H1 (cell line): Measurements from ENCODE around the gene OR2A14.

Experiments
- ASH2L ChIP-seq: fragments of 200-600, 300-600 bp; sonication (generic); IDR thresholded peaks from one replicate; pipeline ENCODE4 v1.7.1; 2017; ENCODE audit warnings: low read length
- ATF3 ChIP-seq: IDR thresholded peaks from 2 replicates; pipeline ENCODE4 v1.6.1; 2011; ENCODE audit warnings: low read depth, mild to moderate bottlenecking, low read length; ENCODE audit not compliant: insufficient read depth
- BRCA1 ChIP-seq: IDR thresholded peaks from 2 replicates; pipeline ENCODE4 v1.6.1; 2012; ENCODE audit warnings: low read depth, low read length, improper control_type of control experiment
- JUND ChIP-seq: IDR thresholded peaks from 2 replicates; pipeline ENCODE4 v1.6.1; 2011; ENCODE audit warnings: mild to moderate bottlenecking, improper control_type of control experiment, low read length
- POLR2A ChIP-seq, 2 experiments: IDR thresholded peaks; 1 replicate in 1 of 2; 2 replicates in 1 of 2; pipeline ENCODE4 v1.6.1; 2011; ENCODE audit warnings: low read depth in 2 of 2, low read length in 2 of 2, mild to moderate bottlenecking in 2 of 2; ENCODE audit errors: control extremely low read depth in 1 of 2
- SIX5 ChIP-seq: IDR thresholded peaks from 2 replicates; pipeline ENCODE4 v1.6.1; 2011; ENCODE audit warnings: mild to moderate bottlenecking, low read depth, low read length
- TAF1 ChIP-seq: IDR thresholded peaks from 2 replicates; pipeline ENCODE4 v1.6.1; 2011; ENCODE audit warnings: mild to moderate bottlenecking, low read depth, low read length
- USF2 ChIP-seq: IDR thresholded peaks from 2 replicates; pipeline ENCODE4 v1.6.1; 2011; ENCODE audit warnings: low read length, improper control_type of control experiment
- TF ChIP-seq, protein P1 (sequence below), 3 experiments: IDR thresholded peaks; 1 replicate in 2 of 3; 2 replicates in 1 of 3; pipeline versions ENCODE4 v1.5.1 to v1.6.1; 2011; ENCODE audit warnings: low read length in 3 of 3, mild to moderate bottlenecking in 3 of 3, inconsistent platforms in 2 of 3, low read depth in 1 of 3, moderate library complexity in 1 of 3; ENCODE audit not compliant: insufficient read depth in 1 of 3; ENCODE audit errors: control extremely low read depth in 1 of 3

GRCh38 chr7:144133307-144133706 lies 10.3 kb downstream of the OR2A14 start:
- TF ChIP-seq, protein P1, sequence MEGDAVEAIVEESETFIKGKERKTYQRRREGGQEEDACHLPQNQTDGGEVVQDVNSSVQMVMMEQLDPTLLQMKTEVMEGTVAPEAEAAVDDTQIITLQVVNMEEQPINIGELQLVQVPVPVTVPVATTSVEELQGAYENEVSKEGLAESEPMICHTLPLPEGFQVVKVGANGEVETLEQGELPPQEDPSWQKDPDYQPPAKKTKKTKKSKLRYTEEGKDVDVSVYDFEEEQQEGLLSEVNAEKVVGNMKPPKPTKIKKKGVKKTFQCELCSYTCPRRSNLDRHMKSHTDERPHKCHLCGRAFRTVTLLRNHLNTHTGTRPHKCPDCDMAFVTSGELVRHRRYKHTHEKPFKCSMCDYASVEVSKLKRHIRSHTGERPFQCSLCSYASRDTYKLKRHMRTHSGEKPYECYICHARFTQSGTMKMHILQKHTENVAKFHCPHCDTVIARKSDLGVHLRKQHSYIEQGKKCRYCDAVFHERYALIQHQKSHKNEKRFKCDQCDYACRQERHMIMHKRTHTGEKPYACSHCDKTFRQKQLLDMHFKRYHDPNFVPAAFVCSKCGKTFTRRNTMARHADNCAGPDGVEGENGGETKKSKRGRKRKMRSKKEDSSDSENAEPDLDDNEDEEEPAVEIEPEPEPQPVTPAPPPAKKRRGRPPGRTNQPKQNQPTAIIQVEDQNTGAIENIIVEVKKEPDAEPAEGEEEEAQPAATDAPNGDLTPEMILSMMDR (IDR thresholded peaks at IDR 0.05; ENCODE audit: control extremely low read depth in 1 of 3, insufficient read depth in 1 of 3, low read depth in 1 of 3, low read length in 3 of 3): no peak
- TF ChIP-seq POLR2A (IDR thresholded peaks at IDR 0.05; ENCODE audit: control extremely low read depth in 1 of 2, low read depth in 2 of 2, low read length in 2 of 2) (no peak), BRCA1 (no peak), USF2 (no peak), ATF3 (no peak), JUND (no peak), SIX5 (no peak), TAF1 (no peak), ASH2L (no peak)
